HG03565 (cell line): ENCODE results near the gene GAS2L3.
A peak's percentile ranks its signal among the peaks of the same experiment; 100 is the strongest.

Experiments
- ATAC-seq: cut with Tn5 transposase; IDR thresholded peaks from one replicate; pipeline ENCODE4 v1.9.1; 2021; ENCODE audit warnings: mild to moderate bottlenecking, moderate library complexity; ENCODE audit not compliant: unreplicated experiment

The GAS2L3 gene

DNA sequence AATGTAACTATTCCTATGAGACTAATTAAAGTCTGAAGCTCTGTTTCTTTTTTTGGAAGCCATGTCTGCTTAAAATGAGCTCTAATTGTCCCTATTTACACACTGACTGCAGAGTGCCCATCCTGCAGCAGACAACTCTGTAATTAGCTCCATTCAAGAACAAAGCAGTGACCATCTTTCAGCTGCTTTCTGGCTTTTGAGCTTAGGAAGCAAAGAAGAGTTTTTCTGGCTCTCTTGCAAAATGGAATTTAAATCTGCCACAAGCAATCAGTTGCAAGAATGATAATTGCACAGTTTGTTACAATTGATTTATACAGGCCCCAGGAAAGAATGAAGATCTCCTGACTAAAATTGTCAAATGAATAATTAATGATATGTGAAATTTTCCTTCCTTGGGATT, 83.4 kb downstream of the GAS2L3 start:
- no peak for ATAC-seq

GRCh38 chr12:100661300-100661951, 87.9 kb downstream of the GAS2L3 start:
- ATAC-seq: peak; percentile 90

DNA sequence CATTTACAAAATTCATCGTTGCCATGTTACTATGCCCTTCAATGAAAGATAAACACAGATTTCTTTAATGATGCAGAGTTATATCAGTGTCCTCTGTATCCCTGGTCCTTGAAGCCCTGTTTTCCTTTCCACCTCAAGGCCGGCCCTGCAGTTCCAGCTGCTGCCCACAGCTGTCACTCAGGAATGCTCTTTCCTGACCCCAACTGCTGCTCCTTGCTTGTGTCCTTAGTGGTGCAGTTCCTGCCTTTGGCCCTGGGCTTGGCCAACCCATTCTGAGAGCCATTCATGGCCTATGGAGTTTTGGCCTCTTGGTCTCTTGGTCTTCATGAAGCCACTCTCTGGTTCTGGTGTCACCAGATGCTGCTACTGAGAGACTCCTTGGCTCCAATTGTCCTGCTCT, 93.1 kb downstream of the GAS2L3 start:
- ATAC-seq: no peak

DNA sequence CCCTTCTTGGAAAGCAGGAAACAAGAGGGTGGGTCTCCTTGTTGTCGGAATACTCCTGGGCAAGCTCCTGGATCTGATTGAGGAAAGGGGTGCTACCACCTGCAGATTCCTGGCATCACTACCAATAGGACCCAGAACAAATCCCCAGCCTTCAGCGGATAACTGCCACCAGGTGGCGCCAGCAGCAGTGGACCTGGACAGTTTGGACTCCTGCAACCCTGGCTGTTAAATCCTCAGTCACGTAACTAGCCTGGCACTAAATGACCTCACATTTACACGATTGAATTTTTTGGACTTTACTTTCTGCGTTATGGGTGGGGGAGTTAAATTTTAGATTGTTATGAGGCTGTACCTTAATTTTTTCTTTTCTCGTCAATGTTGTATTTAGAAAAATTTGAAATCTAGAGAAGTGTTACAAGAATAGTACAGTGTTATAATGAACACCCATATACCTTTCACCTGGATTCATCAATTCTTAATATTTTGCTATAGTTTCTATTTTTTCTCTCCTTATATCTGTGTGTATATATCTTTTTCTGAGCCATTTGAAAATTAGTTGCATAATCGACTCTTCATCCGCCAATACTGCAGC, 95.6 kb downstream of the GAS2L3 start:
- peak; percentile 68 for ATAC-seq

DNA sequence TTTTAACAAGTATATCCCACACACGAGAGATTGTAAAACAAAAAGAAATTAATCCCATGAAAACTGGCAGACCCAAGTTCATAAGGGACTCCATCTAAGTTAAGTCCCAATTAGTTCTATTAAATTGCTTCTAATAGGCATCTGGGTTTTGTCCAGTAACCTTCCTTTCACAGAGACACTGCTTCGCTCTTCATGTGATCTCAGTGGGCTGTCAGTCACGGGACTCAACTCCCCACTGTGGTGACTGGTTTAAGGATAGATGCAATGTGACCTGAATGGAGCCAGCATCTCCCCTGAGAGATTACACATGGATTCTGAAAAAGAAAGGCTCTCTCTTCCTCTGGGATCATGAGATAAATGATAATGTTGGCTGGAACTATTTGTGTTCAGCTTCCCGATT, 96.4 kb downstream of the GAS2L3 start:
- no peak for ATAC-seq

GRCh38 chr12:100671396-100672074, 98.1 kb downstream of the GAS2L3 start:
- ATAC-seq: no peak

GRCh38 chr12:100672075-100672592, 98.7 kb downstream of the GAS2L3 start:
- peak; percentile 68 for ATAC-seq

DNA sequence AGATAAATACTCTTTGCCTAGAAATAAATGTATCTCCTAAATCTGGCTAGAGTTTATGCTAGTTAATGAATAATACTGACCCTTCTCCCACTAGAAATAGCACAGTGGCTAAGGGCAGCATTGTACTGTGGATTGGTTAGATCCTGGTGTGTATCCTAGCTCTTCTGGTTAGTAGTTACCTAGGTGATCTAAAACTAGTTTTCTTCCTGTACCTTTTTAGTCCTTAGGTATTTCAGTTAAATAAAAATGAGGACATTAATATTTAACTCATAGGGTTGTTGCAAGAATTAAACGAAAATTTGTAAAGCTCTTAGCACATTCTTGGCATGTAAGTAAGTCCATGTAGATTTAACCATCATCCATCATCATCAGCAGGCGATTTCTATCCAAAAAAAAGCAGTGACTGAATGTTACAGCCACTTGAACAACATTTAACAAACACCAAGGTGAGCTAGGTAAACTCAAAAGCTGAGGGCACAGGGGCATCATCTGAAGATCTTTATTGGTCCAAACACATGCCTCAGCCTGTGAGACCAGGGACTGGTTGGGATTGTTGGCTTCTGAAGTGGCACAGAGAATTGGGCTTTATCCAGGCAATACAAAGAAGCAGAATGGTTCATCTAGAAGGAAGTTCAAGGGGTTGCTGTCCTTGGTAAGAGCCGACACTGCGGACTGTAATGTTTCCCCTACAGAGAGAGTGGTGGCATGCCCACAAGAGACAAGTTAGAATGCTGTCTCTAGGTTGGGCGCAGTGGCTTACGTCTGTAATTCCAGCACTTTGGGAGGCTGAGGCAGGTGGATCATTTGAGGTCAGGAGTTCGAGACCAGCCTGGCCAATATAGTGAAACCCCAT, 100.8 kb downstream of the GAS2L3 start:
- no peak for ATAC-seq
